ENCODE data around the gene CPXM2.

CPXM2 gene

GRCh38 chr10:123759501-123760031, 132.0 kb downstream of the CPXM2 start:
- Histone ChIP-seq H3K79me2 (ENCODE audit: insufficient read depth, low read length) (no peaks in the 10 kb centered on the region), H3K27me3 (ENCODE audit: low read length) (no peaks in the 10 kb centered on the region)
- TF ChIP-seq CTCF (IDR thresholded peaks at IDR 0.05; ENCODE audit: insufficient read depth, low read length, poor library complexity, severe bottlenecking) (no peak), EZH2phosphoT487 (conservative IDR thresholded peaks at IDR 0.05; ENCODE audit: low read length) (no peak)

GRCh38 chr10:123759041-123759440, 132.6 kb downstream of the CPXM2 start:
- no peak overlapping the region for H3K27ac ChIP-seq (ENCODE audit: low read depth, low read length)
- no peaks in the 10 kb centered on the region for H4K20me1 ChIP-seq (ENCODE audit: low read depth, low read length)
- H3K27me3 ChIP-seq (ENCODE audit: low read length): no peaks in the 10 kb centered on the region
- no peak overlapping the region for H3K4me2 ChIP-seq (ENCODE audit: low read depth, low read length, poor library complexity, severe bottlenecking)
- no peak overlapping the region for H3K9ac ChIP-seq (ENCODE audit: low read length)
- H3K9me2 ChIP-seq (replicated peaks; ENCODE audit: insufficient read depth, low read length): no peaks in the 10 kb centered on the region
- no peaks in the 10 kb centered on the region for H3F3A ChIP-seq (ENCODE audit: insufficient read depth)
- no peak overlapping the region for H2AFZ ChIP-seq (ENCODE audit: low read depth, low read length, severe bottlenecking)
- H3K36me3 ChIP-seq (ENCODE audit: low read length): no peaks in the 10 kb centered on the region
- no peaks in the 10 kb centered on the region for H3K79me2 ChIP-seq (ENCODE audit: insufficient read depth, low read length)
- TF ChIP-seq EZH2phosphoT487 (conservative IDR thresholded peaks at IDR 0.05; ENCODE audit: low read length) (no peak), CTCF (IDR thresholded peaks at IDR 0.05; ENCODE audit: insufficient read depth, low read length, poor library complexity, severe bottlenecking) (no peak)
- H3K4me3 ChIP-seq (ENCODE audit: insufficient read depth, low read length, poor library complexity, severe bottlenecking): no peak overlapping the region
- H3K9me3 ChIP-seq (ENCODE audit: insufficient read depth, low read length): no peaks in the 10 kb centered on the region

More at GRCh38 chr10:123759501-123760031, 132.0 kb downstream of the CPXM2 start:
- Histone ChIP-seq H2AFZ (ENCODE audit: low read depth, low read length, severe bottlenecking) (no peak overlapping the region), H3K4me3 (ENCODE audit: insufficient read depth, low read length, poor library complexity, severe bottlenecking) (no peak overlapping the region), H3K27ac (ENCODE audit: low read depth, low read length) (no peak overlapping the region), H3K9me3 (ENCODE audit: insufficient read depth, low read length) (no peaks in the 10 kb centered on the region), H3K36me3 (ENCODE audit: low read length) (no peaks in the 10 kb centered on the region), H4K20me1 (ENCODE audit: low read depth, low read length) (no peaks in the 10 kb centered on the region), H3K9me2 (replicated peaks; ENCODE audit: insufficient read depth, low read length) (no peaks in the 10 kb centered on the region), H3K4me2 (ENCODE audit: low read depth, low read length, poor library complexity, severe bottlenecking) (no peak overlapping the region), H3F3A (ENCODE audit: insufficient read depth) (no peaks in the 10 kb centered on the region), H3K9ac (ENCODE audit: low read length) (no peak overlapping the region)

GRCh38 chr10:123757853-123758252, 133.8 kb downstream of the CPXM2 start:
- Histone ChIP-seq H3K4me2 (ENCODE audit: low read depth, low read length, poor library complexity, severe bottlenecking) (no peak overlapping the region), H3K9me2 (replicated peaks; ENCODE audit: insufficient read depth, low read length) (no peaks in the 10 kb centered on the region), H4K20me1 (ENCODE audit: low read depth, low read length) (no peaks in the 10 kb centered on the region), H3K9ac (ENCODE audit: low read length) (no peak overlapping the region), H3K4me3 (ENCODE audit: insufficient read depth, low read length, poor library complexity, severe bottlenecking) (no peak overlapping the region), H3K27me3 (ENCODE audit: low read length) (no peaks in the 10 kb centered on the region), H3K79me2 (ENCODE audit: insufficient read depth, low read length) (no peaks in the 10 kb centered on the region), H2AFZ (ENCODE audit: low read depth, low read length, severe bottlenecking) (no peak overlapping the region), H3K27ac (ENCODE audit: low read depth, low read length) (no peak overlapping the region), H3K36me3 (ENCODE audit: low read length) (no peaks in the 10 kb centered on the region), H3F3A (ENCODE audit: insufficient read depth) (no peaks in the 10 kb centered on the region), H3K9me3 (ENCODE audit: insufficient read depth, low read length) (no peaks in the 10 kb centered on the region)
- TF ChIP-seq CTCF (IDR thresholded peaks at IDR 0.05; ENCODE audit: insufficient read depth, low read length, poor library complexity, severe bottlenecking): no peak
- no peak for TF ChIP-seq EZH2phosphoT487 (conservative IDR thresholded peaks at IDR 0.05; ENCODE audit: low read length)

Measured in SU-DHL-6 (cell line).